Left lung (tissue), 10 donors: ENCODE data around the gene SLC10A7. TPM values are rescaled to one million over a fixed set of nuclear protein-coding genes. Genes with fewer than 3 reads are reported as not detected.

Source experiments
- ATAC-seq: fragments of 200-7000 bp; cut with Tn5 transposase; one replicate; pipeline ENCODE4 v1.9.1; 2020; ENCODE audit warnings: moderate library complexity
- DNase-seq, 4 donors: peaks; one replicate each; pipeline ENCODE4 v3.0.0-alpha.2; 2013 to 2020
- H3K27ac ChIP-seq, 2 donors: fragments of 200-600 bp; sonication (generic) in 1 of 2; one replicate each; pipeline versions ENCODE4 v1.5.0 to v1.8.0; 2020 to 2021
- H3K27me3 ChIP-seq, 2 donors: fragments of 200-600 bp; sonication (generic) in 1 of 2; one replicate each; pipeline versions ENCODE4 v1.5.0 to v1.8.0; 2020 to 2021
- H3K36me3 ChIP-seq, 2 donors: fragments of 200-600 bp; sonication (generic) in 1 of 2; one replicate each; pipeline versions ENCODE4 v1.5.0 to v1.8.0; 2020 to 2021
- H3K4me1 ChIP-seq, 2 donors: fragments of 200-600 bp; one replicate each; pipeline ENCODE4 v1.8.0; 2021
- H3K4me3 ChIP-seq, 2 donors: fragments of 200-600 bp; sonication (generic) in 1 of 2; one replicate each; pipeline versions ENCODE4 v1.5.0 to v1.8.0; 2020 to 2021; ENCODE audit warnings: mild to moderate bottlenecking in 1 of 2
- H3K9me3 ChIP-seq, 2 donors: fragments of 200-600 bp; sonication (generic) in 1 of 2; one replicate each; pipeline versions ENCODE4 v1.5.0 to v1.8.0; 2020 to 2021
- CTCF ChIP-seq, 2 donors: fragments of 200-600 bp; sonication (generic) in 1 of 2; IDR thresholded peaks; one replicate each; pipeline versions ENCODE4 v1.5.0 to v1.8.0; 2021; ENCODE audit warnings: antibody characterized with exemption in 2 of 2
- intact Hi-C, 2 donors: fragments of 100-400 bp; cut with DNase I; formaldehyde crosslinking; loops; one replicate each; pipeline versions ENCODE4 v1.11.2 to v1.14.2; 2022
- polyA plus RNA-seq, 6 donors: library from polyadenylated mRNA; unstranded; fragments of 120-200 nt; gene quantifications; one replicate each; pipeline ENCODE4 v1.2.1, GENCODE V29; 2013; ENCODE audit not compliant: insufficient read length in 6 of 6
- total RNA-seq, 2 donors: library from RNA; stranded (reverse); fragmentation: NEBNext Ultra II Directional; extraction: Animal tissue kit (Norgen Biotek cat#: 25700); gene quantifications; one replicate each; pipeline ENCODE4 v1.2.1, GENCODE V29; 2021
- donor health status: DM: no; HTN: yes; CAD: no.
- donor health status: DM: no; HTN: no; CAD: no.

Gene SLC10A7
- total and polyA plus RNA-seq, 8 donors, result 16.3 to 22.0 (median 18.1) TPM

- Histone ChIP-seq H3K4me3 (no peak overlapping the region), H3K4me1 (no peaks in the 10 kb centered on the region), H3K27ac (no peak overlapping the region), H3K27me3 (no peaks in the 10 kb centered on the region), H3K9me3 (no peaks in the 10 kb centered on the region), H3K36me3 (peaks cover 0 to 27% of the 10 kb centered on the region in 2 donors)
- TF ChIP-seq CTCF (IDR thresholded peaks at IDR 0.05), result no peak
- ATAC-seq, result no peak
- intact Hi-C loops, result no loop called here
- DNase-seq, result no peak
These were observed 21.5 kb downstream of the SLC10A7 start for GRCh38 chr4:146500216-146500615.

- DNase-seq (peak in 2 of 4 donors; percentile 41 to 53), ATAC-seq (no peak)
- no peak overlapping the region for H3K27ac ChIP-seq
- H3K36me3 ChIP-seq, result peaks cover 0 to 20% of the 10 kb centered on the region in 2 donors
- intact Hi-C loops, result no loop called here
- no peak for TF ChIP-seq CTCF (IDR thresholded peaks at IDR 0.05)
- H3K27me3 ChIP-seq, result no peaks in the 10 kb centered on the region
- no peaks in the 10 kb centered on the region for H3K9me3 ChIP-seq
- H3K4me1 ChIP-seq, result no peaks in the 10 kb centered on the region
- H3K4me3 ChIP-seq, result no peak overlapping the region
These were observed 23.4 kb downstream of the SLC10A7 start for GRCh38 chr4:146498291-146498690.

DNA sequence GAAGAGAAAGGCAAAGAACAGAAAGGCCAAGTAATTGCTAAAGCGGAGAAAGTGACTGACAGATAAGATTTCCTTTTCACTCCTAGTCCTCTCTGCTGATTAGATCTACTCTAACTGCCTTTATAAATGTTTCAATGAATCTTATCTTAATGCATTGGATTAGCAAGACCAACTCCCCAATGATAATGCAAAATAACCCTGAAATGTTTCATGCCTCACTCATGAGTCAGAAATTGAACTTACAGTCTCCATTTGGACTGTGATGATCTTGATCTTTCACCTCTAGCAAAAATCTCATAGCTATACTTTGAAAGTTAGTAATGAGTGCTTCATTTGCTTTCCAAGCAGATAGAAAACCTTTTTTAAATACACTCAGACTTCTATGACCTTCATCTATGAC is 26.5 kb downstream of the SLC10A7 start:
- TF ChIP-seq CTCF (IDR thresholded peaks at IDR 0.05), result no peak
- Histone ChIP-seq H3K27me3 (no peaks in the 10 kb centered on the region), H3K4me1 (no peaks in the 10 kb centered on the region), H3K4me3 (no peak overlapping the region), H3K27ac (no peak overlapping the region), H3K36me3 (no peaks in the 10 kb centered on the region), H3K9me3 (no peaks in the 10 kb centered on the region)
- ATAC-seq (no peak), DNase-seq (no peak)
- intact Hi-C loops, result no loop called here

GRCh38 chr4:146494143-146494542 is 27.6 kb downstream of the SLC10A7 start:
- intact Hi-C loops, result no loop called here
- H3K27ac ChIP-seq, result no peak overlapping the region
- H3K4me1 ChIP-seq, result no peaks in the 10 kb centered on the region
- TF ChIP-seq CTCF (IDR thresholded peaks at IDR 0.05), result no peak
- no peaks in the 10 kb centered on the region for H3K9me3 ChIP-seq
- H3K27me3 ChIP-seq, result no peaks in the 10 kb centered on the region
- no peak overlapping the region for H3K4me3 ChIP-seq
- ATAC-seq (no peak), DNase-seq (no peak)
- H3K36me3 ChIP-seq, result no peaks in the 10 kb centered on the region

DNA sequence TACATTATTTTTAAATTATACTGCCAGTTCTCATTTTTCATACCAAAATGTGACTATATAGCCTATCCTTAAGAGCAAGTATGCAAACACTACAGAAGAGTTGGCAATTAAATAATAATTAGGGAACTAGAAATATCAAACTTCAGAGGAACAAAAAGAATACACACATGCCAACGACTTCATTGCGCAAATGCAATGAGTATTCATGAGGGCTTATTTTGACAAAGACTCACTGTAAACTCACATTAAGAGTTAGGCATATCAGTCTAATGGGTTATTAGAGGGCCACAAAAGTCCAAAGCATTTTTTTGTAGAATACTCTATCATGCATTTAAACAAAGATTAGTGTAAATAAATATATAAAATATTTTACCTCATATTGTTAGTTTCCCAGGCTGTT is 31.6 kb downstream of the SLC10A7 start:
- DNase-seq (no peak), ATAC-seq (no peak)
- Histone ChIP-seq H3K27ac (no peak overlapping the region), H3K4me3 (no peak overlapping the region), H3K36me3 (peaks cover 0 to 10% of the 10 kb centered on the region in 2 donors), H3K9me3 (no peaks in the 10 kb centered on the region), H3K27me3 (no peaks in the 10 kb centered on the region), H3K4me1 (peaks cover 0 to 7% of the 10 kb centered on the region in 2 donors)
- no peak for TF ChIP-seq CTCF (IDR thresholded peaks at IDR 0.05)
- intact Hi-C loops, result no loop called here
